ENCODE measurements around the gene PRR23A.

PRR23A gene

DNA sequence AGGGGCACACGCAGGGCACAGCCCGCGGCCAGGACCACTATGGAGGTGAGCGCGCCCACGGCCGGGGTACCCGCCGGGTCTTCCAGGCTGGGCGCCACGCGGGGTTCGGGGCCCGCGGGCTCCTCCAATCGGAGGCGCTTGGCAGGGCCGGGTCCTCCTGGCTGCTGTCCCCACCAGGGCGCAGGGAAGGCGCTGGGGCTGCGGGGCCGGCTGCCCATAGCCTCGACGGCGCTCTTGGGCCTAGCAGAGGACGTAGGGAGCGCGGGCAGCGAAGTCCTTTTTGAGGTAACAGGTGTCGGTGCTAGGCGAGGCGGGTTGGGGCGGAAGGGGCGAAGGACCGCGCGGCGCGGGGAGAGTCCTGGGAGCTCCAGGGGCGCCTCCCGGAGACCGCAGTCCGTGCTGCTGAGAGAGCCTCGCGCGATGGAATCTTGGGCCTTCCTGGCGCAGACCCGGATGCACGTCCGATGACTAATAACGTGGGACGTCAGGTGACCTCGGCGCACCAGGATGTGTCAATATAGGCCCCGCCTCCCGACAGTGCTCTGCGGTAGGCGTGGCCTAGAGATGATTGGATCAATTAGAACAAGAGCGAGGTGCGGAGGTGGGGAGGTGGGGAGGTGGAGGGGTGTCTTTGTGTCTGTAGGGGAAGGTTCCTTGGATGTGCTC, at the start of gene PRR23A:
PRR23A (minus strand) TSS at position 218 of the 666 bp plus-strand sequence; CDS start at position 218, 0 bp downstream.
- no peak for DNase-seq (ENCODE audit: low spot score)
- TF ChIP-seq, protein P1, sequence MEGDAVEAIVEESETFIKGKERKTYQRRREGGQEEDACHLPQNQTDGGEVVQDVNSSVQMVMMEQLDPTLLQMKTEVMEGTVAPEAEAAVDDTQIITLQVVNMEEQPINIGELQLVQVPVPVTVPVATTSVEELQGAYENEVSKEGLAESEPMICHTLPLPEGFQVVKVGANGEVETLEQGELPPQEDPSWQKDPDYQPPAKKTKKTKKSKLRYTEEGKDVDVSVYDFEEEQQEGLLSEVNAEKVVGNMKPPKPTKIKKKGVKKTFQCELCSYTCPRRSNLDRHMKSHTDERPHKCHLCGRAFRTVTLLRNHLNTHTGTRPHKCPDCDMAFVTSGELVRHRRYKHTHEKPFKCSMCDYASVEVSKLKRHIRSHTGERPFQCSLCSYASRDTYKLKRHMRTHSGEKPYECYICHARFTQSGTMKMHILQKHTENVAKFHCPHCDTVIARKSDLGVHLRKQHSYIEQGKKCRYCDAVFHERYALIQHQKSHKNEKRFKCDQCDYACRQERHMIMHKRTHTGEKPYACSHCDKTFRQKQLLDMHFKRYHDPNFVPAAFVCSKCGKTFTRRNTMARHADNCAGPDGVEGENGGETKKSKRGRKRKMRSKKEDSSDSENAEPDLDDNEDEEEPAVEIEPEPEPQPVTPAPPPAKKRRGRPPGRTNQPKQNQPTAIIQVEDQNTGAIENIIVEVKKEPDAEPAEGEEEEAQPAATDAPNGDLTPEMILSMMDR (IDR thresholded peaks at IDR 0.05; ENCODE audit: extremely low read depth, insufficient read depth, missing control alignments) = no peak
- in situ Hi-C loops (cut with MboI; ENCODE audit: low pct_unique_long_range_greater_than_20kb, low sequenced_read_pairs, unreplicated experiment) = no loop called here

DNA sequence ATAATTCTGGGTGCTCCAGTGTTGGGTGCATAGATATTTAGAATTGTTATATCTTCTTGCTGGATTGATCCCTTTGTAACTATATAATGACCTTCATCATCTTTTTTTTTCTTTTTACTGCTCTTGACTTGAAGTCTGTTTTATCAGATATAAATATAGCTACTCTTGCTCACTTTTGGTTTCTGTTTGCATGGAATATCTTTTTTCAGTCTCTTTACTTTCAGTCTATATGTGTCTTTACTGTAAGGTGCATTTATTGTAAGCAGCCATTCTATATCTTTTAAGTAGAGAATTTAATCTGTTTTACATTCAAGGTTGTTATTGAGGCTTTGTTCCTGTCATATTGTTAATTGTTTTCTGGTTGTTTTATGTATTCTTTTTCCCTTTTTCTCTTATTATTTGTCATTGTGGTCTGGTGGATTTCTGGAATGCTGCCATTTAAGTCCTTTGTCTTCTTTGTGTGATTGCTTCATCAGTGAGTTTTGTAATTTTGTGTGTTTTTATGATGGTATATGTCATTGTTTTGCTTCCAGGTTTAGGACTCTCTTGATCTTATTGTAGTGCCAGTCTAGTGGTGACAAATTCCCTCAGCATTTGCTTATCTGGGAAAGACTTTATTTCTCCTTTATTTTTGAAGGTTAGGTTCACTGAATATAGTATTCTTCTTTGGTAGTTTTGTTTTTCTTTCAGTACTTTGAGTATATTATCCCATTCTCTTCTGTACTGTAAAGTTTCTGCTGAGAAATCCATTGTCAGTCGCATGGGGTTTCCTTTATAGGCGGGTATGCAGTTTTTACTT, 46.9 kb upstream of the PRR23A start:
- TF ChIP-seq, protein P1 (IDR thresholded peaks at IDR 0.05; ENCODE audit: extremely low read depth, insufficient read depth, missing control alignments) = no peak
- in situ Hi-C loops (cut with MboI; ENCODE audit: low pct_unique_long_range_greater_than_20kb, low sequenced_read_pairs, unreplicated experiment) = no loop called here
- DNase-seq (ENCODE audit: low spot score) = no peak

DNA sequence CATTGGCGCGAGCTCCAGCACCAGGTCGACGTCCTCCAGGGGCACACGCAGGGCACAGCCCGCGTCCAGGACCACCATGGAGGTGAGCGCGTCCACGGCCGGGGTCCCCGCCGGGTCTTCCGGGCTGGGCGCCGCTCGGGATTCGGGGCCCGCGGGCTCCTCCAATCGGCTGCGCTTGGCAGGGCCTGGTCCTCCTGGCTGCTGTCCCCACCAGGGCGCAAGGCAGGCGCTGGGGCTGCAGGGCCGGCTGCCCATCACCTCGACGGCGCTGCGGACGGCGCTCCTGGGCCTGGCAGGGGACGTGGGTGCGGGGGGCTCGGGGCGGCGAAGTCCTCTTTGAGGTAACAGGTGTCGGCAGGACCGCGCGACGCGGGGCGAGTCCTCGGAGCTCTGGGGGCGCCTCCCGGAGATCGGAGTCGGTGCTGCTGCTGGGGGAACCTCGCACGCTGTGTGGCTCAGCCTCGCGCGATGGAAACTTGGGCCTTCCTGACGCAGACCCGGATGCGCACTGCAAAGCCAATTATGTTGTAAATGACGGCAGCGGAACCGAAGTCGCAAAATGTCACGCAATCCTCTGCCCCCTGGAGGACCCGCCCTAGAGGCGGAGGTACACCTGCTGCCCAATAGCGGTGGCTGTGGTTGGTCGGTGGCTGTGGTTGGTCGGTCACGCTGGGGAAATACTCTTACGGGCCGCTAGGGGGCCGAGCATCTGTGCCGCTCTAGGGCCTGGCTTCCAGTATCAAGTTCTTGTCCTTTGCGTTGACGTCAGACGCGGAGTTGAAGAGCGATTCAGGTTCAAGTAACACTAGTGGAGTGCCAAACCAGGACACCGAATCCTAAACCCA, 38.5 kb upstream of the PRR23A start, which contains the start of gene PRR23C:
PRR23C (minus strand) TSS at position 527 of the 845 bp plus-strand sequence; CDS start at position 255, 272 bp downstream.
- peak; percentile 13 for DNase-seq (ENCODE audit: low spot score)
- in situ Hi-C loops (cut with MboI; ENCODE audit: low pct_unique_long_range_greater_than_20kb, low sequenced_read_pairs, unreplicated experiment) = no loop called here
- TF ChIP-seq, protein P1 (IDR thresholded peaks at IDR 0.05; ENCODE audit: extremely low read depth, insufficient read depth, missing control alignments) = no peak

DNA sequence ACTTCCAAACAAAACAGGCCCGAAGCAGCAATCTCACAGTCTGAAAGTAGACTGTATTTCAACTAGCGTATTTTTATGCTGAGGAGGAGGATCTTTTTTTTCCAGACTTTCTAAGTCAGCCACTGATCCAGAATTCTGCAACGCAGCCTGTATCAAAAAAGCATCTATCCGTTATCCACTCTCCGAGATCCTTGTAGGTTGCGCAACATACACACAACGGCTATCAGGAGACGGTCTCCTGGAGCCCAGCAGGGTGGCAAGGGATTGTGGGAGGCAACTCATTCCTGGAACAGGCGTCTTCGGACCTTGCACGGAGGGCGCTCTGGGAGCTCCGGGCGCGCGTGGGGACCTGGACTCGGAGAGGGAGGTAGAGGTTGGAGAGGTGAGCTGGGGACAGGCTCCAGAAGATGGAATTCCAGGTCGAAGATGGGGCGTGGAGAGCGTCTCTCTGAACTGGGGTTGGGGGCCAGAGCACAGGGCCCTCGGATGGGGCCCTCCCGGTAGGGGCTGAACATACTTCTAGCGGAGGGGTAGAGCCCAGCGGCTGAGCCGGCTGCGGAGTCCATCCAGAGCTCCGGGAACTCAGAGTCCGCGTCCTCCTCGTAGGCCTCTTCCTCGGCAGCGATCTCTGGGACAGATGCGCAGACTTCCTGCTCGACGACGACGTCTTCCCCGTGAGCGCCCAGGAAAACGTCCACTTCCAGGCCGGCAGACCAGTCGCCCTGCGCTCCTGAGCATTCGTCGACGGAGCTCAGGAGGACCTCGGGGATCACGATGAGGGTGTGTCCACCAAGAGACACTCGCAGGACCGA, 37.7 kb upstream of the PRR23A start:
- no peak for DNase-seq (ENCODE audit: low spot score)
- in situ Hi-C loops (cut with MboI; ENCODE audit: low pct_unique_long_range_greater_than_20kb, low sequenced_read_pairs, unreplicated experiment) = no loop called here
- TF ChIP-seq, protein P1 (IDR thresholded peaks at IDR 0.05; ENCODE audit: extremely low read depth, insufficient read depth, missing control alignments) = no peak

DNA sequence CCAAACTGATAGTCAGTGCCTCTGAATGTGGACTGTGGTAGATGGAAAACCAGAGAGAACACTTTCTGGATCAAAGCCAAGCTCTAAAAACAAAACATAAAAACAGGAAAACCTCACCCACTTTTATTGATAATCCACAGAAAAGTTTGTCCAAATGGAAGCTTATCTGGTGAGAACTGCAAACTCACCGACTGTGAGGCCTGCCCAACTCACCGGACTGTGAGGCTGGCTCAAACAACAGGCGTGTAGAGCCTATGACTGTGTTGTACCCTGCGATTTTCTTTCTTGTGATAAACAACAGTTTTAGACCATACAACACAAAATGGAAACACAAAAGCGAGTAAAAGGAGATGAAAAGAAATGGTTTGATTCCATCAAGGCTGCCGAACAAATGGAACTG, 31.4 kb upstream of the PRR23A start:
- in situ Hi-C loops (cut with MboI; ENCODE audit: low pct_unique_long_range_greater_than_20kb, low sequenced_read_pairs, unreplicated experiment) = no loop called here

More for the DNA sequence above, 31.4 kb upstream of the PRR23A start:
- TF ChIP-seq, protein P1 (IDR thresholded peaks at IDR 0.05; ENCODE audit: extremely low read depth, insufficient read depth, missing control alignments) = no peak
- no peak for DNase-seq (ENCODE audit: low spot score)
